GM21390 (cell line): ENCODE data around the gene VCP.

Experiments
- ATAC-seq: cut with Tn5 transposase; IDR thresholded peaks from one replicate; pipeline ENCODE4 v1.9.1; 2021; ENCODE audit not compliant: unreplicated experiment

The VCP gene

GRCh38 chr9:35103660-35104191 lies 31.3 kb upstream of the VCP start:
- no peak for ATAC-seq

GRCh38 chr9:35102769-35103659 lies 30.6 kb upstream of the VCP start, which contains the start of gene STOML2:
Gene STOML2 (minus strand): TSS chr9:35103131. CDS start chr9:35103094, 37 bp downstream.
- peak; percentile 93 for ATAC-seq

- no peak for ATAC-seq
These were observed 30.0 kb upstream of the VCP start for GRCh38 chr9:35102465-35102768.

GRCh38 chr9:35097573-35097972 lies 25.1 kb upstream of the VCP start:
- ATAC-seq: no peak

GRCh38 chr9:35096035-35096849 lies 23.8 kb upstream of the VCP start, which contains the start of gene PIGO:
Gene PIGO (minus strand): TSS chr9:35096591. CDS start chr9:35095565, 1,026 bp downstream.
- ATAC-seq: peak; percentile 85

GRCh38 chr9:35091536-35091935 lies 19.1 kb upstream of the VCP start:
- no peak for ATAC-seq

- ATAC-seq: no peak
These were observed 17.0 kb upstream of the VCP start for GRCh38 chr9:35089434-35089833.

- ATAC-seq: no peak
These were observed 12.7 kb upstream of the VCP start for GRCh38 chr9:35085078-35085477.

GRCh38 chr9:35079426-35080341 lies 7.3 kb upstream of the VCP start, which contains the start of gene FANCG:
Gene FANCG (minus strand): TSS chr9:35079942. CDS start chr9:35079524, 418 bp downstream.
- peak; percentile 89 for ATAC-seq

GRCh38 chr9:35079041-35079425 lies 6.6 kb upstream of the VCP start:
- no peak for ATAC-seq

- ATAC-seq: no peak
These were observed 5.6 kb upstream of the VCP start for GRCh38 chr9:35078066-35078465.

- ATAC-seq: no peak
These were observed 4.4 kb upstream of the VCP start for GRCh38 chr9:35076848-35077247.

- no peak for ATAC-seq
These were observed 2.9 kb upstream of the VCP start for GRCh38 chr9:35075358-35075757.

- no peak for ATAC-seq
These were observed 2.4 kb upstream of the VCP start for GRCh38 chr9:35074791-35075190.

- no peak for ATAC-seq
These were observed 1.7 kb upstream of the VCP start for GRCh38 chr9:35074141-35074540.

GRCh38 chr9:35073279-35073612 lies 821 bp upstream of the VCP start:
- no peak for ATAC-seq

- ATAC-seq: peak; percentile 59
These were observed 488 bp downstream of the VCP start for GRCh38 chr9:35071814-35072460.

GRCh38 chr9:35070823-35071813 lies 1.3 kb downstream of the VCP start:
- ATAC-seq: no peak

GRCh38 chr9:35069020-35069419 lies 3.4 kb downstream of the VCP start:
- no peak for ATAC-seq
